NCI-H1417 (cell line): ENCODE measurements around the gene WASL.

Experiments used
- DNase-seq, 3 experiments: peaks; one replicate each; lab custom pipeline; 2025; lab: John Stamatoyannopoulos, UW

WASL gene

GRCh38 chr7:123690550-123690949 is 58.3 kb downstream of the WASL start:
- peak in 1 of 3 experiments; percentile 30 for DNase-seq

GRCh38 chr7:123689250-123689649 is 59.6 kb downstream of the WASL start:
- DNase-seq, result no peak

- no peak for DNase-seq
These were observed 61.1 kb downstream of the WASL start for GRCh38 chr7:123687727-123688126.

GRCh38 chr7:123687161-123687560 is 61.6 kb downstream of the WASL start:
- no peak for DNase-seq

GRCh38 chr7:123682690-123683089 is 66.1 kb downstream of the WASL start:
- DNase-seq, result peak; percentile 26 to 71 (median 49)

- DNase-seq, result no peak
These were observed 67.2 kb downstream of the WASL start for GRCh38 chr7:123681561-123681960.

- no peak for DNase-seq
These were observed 68.2 kb downstream of the WASL start for GRCh38 chr7:123680580-123680979.

GRCh38 chr7:123679614-123680013 is 69.2 kb downstream of the WASL start:
- no peak for DNase-seq

- DNase-seq, result no peak
These were observed 71.6 kb downstream of the WASL start for GRCh38 chr7:123677061-123677715.

GRCh38 chr7:123675181-123675473 is 73.7 kb downstream of the WASL start:
- DNase-seq, result no peak

- DNase-seq, result no peak
These were observed 74.2 kb downstream of the WASL start for GRCh38 chr7:123674399-123675180.

- no peak for DNase-seq
These were observed 74.9 kb downstream of the WASL start for GRCh38 chr7:123673752-123674398.

- no peak for DNase-seq
These were observed 75.6 kb downstream of the WASL start for GRCh38 chr7:123673137-123673732.

- DNase-seq, result no peak
These were observed 79.3 kb downstream of the WASL start for GRCh38 chr7:123669485-123669884.

- peak in 2 of 3 experiments; percentile 66 to 89 for DNase-seq
These were observed 82.3 kb downstream of the WASL start for GRCh38 chr7:123666492-123666891.

- DNase-seq, result no peak
These were observed 82.9 kb downstream of the WASL start for GRCh38 chr7:123665896-123666295.

GRCh38 chr7:123665157-123665556 is 83.6 kb downstream of the WASL start:
- DNase-seq, result peak in 1 of 3 experiments; percentile 19

GRCh38 chr7:123663200-123663599 is 85.6 kb downstream of the WASL start:
- no peak for DNase-seq

GRCh38 chr7:123662755-123663154 is 86.0 kb downstream of the WASL start:
- DNase-seq, result no peak

GRCh38 chr7:123662293-123662692 is 86.5 kb downstream of the WASL start:
- DNase-seq, result no peak

GRCh38 chr7:123661765-123662164 is 87.0 kb downstream of the WASL start:
- DNase-seq, result no peak

GRCh38 chr7:123660514-123661354 is 88.1 kb downstream of the WASL start:
- no peak for DNase-seq
